ENCODE results near the gene CGB1. TPM values are rescaled to one million over a fixed set of nuclear protein-coding genes. Genes with fewer than 3 reads are reported as not detected.

CGB1 gene
- total and polyA plus RNA-seq, 9 of the 15 experiments (the other 6 are each of a cell fraction or from before 2014, with no cell fraction given), result not detected

DNA sequence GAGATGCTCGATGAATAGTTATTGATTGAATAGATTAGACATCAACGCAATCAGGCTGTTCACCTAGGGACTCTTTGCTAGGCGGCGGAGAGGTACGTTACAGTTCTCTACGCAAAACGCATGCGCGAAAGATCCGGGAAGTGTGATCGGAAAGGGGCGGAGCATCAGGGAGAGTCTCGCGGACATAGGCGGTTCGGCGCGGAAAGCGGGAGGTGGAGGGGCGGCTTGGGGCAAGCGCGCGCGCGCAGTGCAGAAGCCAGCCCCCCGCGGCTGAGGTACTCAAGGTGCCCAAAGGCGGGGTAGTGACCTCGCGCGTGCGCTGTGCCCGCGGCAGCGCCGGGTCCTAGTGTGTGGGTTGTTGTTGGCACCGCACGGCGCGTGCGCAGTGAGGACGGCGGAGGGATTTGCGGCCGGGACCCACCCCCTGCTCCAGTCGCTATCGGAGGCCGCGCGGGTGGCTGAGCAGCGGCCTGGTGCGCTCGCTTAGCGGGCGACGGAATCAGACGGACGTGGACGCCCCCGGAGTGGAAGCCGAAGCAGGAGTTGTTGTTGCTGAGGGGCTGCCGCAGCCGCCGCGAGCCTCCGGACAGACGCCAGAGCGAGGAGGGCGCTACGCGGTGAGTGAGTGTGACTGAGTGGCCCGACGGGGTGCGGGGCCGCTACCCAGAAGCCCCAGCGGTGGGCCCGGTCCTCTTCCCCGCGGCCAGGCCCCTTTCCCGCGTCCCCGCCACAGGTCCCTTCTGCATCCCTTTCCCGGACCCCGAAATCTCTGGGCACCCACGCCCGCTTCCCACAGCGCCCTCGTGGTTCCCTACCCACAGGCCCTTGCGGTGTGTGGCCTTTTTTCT lies 48.5 kb upstream of the CGB1 start, which contains the start of gene SNRNP70 (continued):
- TF ChIP-seq CBX1 (IDR thresholded peaks at IDR 0.05; ENCODE audit: low read depth) (peak; percentile 83), PHF20 (IDR thresholded peaks at IDR 0.05; ENCODE audit: partially characterized antibody) (peak; percentile 80), RAD21 (CRISPR knock-in tag; conservative IDR thresholded peaks at IDR 0.05 in 1 of 2, IDR thresholded peaks at IDR 0.05 in 1 of 2) (no peak), FUS (optimal IDR thresholded peaks at IDR 0.05; ENCODE audit: low read depth, low read length) (peak; percentile 70), FOXK1 (CRISPR knock-in tag; IDR thresholded peaks at IDR 0.05; ENCODE audit: borderline replicate concordance) (0 out of 2 replicates have a peak, but pooled peaks have one; percentile 33), U2AF1 (optimal IDR thresholded peaks at IDR 0.05; ENCODE audit: low read depth, low read length) (peak; percentile 93), MTA3 (IDR thresholded peaks at IDR 0.05; ENCODE audit: borderline replicate concordance) (peak; percentile 69), ZNF134 (CRISPR knock-in tag; conservative IDR thresholded peaks at IDR 0.05) (0 out of 2 replicates have a peak, but pooled peaks have one; percentile 29), ELF1 (tag; IDR thresholded peaks at IDR 0.05) (peak; percentile 84)
- TF ChIP-seq, protein P1, sequence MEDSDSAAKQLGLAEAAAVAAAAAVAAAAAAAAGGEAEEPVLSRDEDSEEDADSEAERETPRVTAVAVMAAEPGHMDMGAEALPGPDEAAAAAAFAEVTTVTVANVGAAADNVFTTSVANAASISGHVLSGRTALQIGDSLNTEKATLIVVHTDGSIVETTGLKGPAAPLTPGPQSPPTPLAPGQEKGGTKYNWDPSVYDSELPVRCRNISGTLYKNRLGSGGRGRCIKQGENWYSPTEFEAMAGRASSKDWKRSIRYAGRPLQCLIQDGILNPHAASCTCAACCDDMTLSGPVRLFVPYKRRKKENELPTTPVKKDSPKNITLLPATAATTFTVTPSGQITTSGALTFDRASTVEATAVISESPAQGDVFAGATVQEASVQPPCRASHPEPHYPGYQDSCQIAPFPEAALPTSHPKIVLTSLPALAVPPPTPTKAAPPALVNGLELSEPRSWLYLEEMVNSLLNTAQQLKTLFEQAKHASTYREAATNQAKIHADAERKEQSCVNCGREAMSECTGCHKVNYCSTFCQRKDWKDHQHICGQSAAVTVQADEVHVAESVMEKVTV (CRISPR knock-in tag; IDR thresholded peaks at IDR 0.05), result 0 out of 2 replicates have a peak, but pooled peaks have one; percentile 21
- TF ChIP-seq, protein P2, sequence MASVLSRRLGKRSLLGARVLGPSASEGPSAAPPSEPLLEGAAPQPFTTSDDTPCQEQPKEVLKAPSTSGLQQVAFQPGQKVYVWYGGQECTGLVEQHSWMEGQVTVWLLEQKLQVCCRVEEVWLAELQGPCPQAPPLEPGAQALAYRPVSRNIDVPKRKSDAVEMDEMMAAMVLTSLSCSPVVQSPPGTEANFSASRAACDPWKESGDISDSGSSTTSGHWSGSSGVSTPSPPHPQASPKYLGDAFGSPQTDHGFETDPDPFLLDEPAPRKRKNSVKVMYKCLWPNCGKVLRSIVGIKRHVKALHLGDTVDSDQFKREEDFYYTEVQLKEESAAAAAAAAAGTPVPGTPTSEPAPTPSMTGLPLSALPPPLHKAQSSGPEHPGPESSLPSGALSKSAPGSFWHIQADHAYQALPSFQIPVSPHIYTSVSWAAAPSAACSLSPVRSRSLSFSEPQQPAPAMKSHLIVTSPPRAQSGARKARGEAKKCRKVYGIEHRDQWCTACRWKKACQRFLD (CRISPR knock-in tag; IDR thresholded peaks at IDR 0.05), result no peak
- TF ChIP-seq, protein P3, sequence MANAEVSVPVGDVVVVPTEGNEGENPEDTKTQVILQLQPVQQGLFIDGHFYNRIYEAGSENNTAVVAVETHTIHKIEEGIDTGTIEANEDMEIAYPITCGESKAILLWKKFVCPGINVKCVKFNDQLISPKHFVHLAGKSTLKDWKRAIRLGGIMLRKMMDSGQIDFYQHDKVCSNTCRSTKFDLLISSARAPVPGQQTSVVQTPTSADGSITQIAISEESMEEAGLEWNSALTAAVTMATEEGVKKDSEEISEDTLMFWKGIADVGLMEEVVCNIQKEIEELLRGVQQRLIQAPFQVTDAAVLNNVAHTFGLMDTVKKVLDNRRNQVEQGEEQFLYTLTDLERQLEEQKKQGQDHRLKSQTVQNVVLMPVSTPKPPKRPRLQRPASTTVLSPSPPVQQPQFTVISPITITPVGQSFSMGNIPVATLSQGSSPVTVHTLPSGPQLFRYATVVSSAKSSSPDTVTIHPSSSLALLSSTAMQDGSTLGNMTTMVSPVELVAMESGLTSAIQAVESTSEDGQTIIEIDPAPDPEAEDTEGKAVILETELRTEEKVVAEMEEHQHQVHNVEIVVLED (CRISPR knock-in tag; IDR thresholded peaks at IDR 0.05), result peak; percentile 62; the same call in 1 of the 2 replicates

Data from K562 (cell line).